ENCODE data around the gene RABGGTA.
"Not testable (repeated sequence)": the region's sequence is repeated elsewhere in the genome, so short reads cannot be mapped to it uniquely, and the experiment has no call there.

RABGGTA gene

GRCh38 chr14:24260026-24260779 is 11.2 kb downstream of the RABGGTA start:
- DNase-seq: no peak

- no peak for DNase-seq
Measured at GRCh38 chr14:24259282-24260025, 11.9 kb downstream of the RABGGTA start.

DNA sequence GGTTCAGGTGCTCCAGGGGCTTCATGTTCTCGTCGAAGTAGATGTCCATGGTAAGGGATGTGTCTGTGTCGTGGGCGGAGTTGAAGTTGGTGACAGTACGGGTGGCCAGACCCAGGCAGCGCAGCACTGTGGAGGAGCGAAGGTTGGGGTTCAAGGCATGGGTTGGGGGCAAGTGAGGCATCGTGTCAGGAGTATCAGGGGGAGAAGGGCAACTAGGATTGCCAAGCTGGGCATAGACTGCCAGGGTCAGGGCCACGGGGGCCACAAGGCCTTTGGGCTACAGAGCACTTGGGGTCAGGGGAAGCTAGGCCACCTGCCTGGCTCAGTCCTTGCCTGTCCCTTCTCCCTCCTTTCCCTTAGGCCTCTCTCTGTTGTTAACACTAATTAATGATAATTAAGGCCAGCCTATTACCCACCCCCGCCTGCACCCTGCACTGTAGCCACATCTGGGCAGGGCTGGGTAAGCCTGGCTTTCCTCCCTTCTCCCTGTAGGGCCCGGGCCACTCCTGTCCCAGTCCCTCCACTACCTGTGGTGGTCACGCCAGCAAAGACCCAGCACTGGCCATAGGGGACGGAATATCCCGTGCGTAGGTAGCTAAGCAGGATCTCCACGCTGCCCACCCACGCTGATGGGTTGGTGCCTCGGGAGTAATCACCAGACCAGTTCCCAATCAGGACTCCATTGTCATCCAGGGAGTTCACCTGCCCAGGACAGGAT is 12.7 kb downstream of the RABGGTA start:
- DNase-seq: no peak

- no peak for DNase-seq
Measured at GRCh38 chr14:24258119-24258518, 13.3 kb downstream of the RABGGTA start.

DNA sequence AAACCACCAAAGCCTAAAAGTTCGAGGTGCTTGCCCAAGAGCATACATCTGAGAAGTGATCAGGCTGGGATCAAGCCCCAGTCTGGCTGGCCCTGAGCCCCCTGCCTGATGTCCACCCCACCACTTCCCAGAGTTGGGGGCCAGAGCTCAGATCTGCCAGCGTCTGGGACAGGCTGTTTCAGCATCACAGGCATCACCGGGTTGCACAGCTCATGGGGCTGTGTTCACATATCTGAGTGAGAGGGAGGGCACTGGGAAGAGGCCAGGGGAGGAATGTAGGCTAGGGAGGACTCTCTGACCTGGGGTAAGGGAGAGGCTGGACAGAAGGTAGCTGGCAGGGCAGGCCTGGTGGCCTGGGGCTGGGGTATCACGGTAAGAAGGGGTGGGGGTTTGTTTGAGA is 14.4 kb downstream of the RABGGTA start:
- no peak for DNase-seq

DNA sequence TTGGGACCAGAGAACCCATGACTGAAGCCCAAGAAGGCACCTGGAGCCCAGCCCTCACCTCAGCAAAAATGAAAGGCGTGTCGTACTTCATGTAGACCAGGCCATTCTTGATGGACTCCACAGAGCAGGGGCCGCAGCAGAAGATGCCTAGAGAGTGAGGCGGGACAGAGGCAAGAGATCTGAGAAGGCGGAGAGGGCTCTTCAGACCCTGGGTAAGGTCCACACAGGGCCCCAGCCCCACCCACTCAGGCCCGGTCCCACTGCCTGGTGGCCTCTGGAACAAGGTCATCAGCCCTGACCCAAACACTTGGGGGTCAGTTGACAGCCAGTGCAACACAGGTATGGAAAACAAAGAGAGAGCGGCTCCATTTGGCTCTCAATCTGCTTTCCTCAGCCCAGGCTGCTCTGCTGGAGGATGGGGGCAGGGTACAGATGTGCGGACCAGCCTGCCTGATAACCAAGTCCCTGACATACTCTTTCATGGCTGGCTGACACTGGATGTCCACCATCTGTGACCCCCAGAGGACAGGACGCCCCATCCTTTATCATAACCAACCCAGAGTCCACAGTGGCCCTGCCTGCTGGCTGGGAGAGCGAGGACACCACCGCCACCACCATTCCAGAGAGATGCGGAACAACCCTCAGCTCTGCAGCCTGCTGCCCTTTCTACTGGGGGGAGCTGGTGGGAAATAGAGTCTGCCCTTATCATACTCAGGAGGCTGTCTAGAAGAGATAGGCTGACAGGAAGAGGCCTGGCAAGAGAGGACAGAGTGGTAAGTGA is 15.3 kb downstream of the RABGGTA start:
- DNase-seq: no peak

- DNase-seq: no peak
Measured at GRCh38 chr14:24255438-24255837, 16.0 kb downstream of the RABGGTA start.

- DNase-seq: no peak
Measured at GRCh38 chr14:24254630-24255392, 16.6 kb downstream of the RABGGTA start.

- no peak for DNase-seq
Measured at GRCh38 chr14:24253936-24254335, 17.5 kb downstream of the RABGGTA start.

- no peak for DNase-seq
Measured at GRCh38 chr14:24252289-24253124, 18.9 kb downstream of the RABGGTA start.

DNA sequence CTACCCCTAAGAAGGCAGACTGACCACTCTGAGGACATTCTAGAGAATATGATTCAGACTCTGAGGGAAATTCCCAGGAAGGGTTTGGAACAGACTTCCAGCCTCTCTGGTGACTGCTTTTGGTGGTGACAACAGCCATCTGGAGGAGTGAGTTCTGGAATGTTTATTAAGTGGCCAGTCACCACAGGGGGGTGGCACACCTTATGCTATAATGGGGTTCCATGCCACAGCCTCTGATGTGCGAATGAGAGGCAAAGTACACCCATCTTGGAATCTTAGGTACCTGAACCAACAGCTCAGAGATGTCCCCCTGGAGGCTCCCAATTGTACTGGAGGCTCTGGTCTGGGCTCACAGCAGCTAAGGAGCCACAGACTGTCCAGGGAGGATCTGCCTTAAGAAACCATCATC is 19.5 kb downstream of the RABGGTA start:
- DNase-seq: no peak

DNA sequence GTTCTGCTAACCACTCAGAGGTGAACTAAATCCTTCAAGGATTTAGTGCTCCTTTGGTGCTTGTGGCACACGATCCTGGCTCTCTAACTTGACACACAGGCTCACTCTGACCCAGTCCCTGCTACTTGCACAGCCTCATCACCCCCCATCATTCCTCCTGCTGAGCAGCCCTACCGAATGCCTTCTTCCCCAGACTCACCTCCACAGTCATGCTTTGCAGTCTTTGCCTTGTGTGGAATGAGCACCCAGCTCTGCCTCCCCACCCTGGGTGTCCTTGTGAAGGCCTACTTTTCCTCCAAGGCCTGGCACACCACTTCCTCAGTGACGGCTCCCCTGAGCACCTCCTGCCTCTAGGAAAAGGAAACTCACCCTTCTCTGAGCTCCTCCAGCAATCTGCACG is 21.0 kb downstream of the RABGGTA start:
- DNase-seq: no peak

DNA sequence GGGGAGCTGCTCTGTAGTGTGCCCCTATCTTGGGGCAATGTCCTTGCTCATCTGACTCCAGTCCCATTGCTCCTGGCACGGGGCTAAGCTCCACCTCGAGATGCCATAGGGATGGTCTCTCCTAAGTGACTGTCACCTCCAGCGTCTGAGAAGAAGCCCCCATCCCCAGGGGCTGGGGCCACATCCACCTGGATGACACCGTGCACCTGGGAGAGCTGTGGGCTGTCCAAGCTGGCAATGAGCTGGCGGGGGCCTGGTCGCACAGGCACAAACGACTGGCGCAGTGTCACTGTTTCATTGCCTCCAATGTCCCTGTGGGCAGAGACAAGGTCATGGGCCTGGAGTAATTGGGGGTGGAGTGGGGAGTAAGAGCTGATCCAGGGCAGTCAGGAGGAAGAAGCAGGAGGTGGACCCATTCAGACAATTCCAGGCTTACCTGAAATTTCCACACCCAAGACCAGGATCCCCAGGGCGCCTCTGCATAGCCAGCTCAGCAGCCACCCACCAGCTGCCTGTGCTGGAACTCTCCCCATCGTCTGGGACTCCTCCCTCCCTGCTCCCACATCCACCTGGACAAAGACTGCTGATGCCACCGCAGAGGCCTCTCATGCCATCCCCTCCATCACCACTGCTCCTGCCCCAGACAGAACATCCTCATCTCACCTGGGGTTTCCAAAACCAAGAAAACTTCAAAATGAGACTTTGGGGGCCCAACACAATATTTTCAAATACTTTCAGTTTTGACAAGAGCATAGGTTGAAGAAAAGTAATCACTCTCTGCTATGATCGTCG is 22.0 kb downstream of the RABGGTA start:
- no peak for DNase-seq

- DNase-seq: peak; percentile 30
Measured at GRCh38 chr14:24247422-24247821, 24.0 kb downstream of the RABGGTA start.

GRCh38 chr14:24246765-24247212 is 24.6 kb downstream of the RABGGTA start:
- peak; percentile 82 for DNase-seq

DNA sequence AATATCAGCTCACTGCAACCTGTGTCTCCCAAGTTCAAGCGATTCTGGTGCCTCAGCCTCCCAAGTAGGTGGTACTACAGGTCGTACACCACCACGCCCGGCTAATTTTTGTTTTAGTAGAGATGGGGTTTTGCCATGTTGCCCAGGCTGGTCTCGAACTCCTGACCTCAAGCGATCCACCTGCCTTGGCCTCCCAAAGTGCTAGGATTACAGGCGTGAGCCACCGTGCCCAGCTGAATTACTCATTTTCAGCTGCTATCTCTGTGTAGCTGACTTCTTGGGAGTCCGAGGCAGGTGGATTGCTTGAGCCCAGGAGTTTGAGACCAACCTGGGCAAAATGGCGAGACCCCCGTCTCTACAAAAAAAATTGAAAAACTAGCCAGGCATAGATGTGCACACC is 26.0 kb downstream of the RABGGTA start:
- not testable (repeated sequence) for DNase-seq

- no peak for DNase-seq
Measured at GRCh38 chr14:24243336-24243836, 28.0 kb downstream of the RABGGTA start.

DNA sequence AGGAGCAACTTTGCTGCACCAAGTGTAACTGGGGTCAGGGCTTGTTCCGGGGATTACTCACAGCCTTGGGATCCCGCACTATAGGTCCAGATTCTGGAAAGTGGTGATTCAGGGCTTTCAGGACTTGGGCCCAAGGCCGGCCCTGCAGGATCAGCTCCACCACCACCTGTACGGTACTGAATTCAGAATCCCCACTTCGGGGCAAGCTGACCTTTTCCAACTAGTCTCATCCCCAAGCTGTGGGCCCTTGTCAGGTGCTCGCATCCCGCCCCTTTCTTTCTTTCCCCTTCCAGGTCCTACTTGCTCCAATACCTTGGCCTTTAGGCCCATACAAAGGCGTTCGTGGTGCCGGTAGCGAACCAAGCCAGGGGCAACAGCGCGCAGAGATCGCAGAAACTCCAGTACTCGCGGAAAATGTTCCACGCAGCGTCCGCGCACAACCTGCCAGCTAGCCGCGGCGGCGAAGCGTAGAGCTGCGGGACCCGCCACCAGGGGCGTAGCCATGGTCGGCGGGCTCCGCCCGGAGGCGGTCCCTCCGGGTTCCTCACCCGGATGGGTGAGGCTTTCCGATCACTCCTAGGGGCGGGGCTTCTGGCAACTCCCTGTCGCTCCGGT is 29.5 kb downstream of the RABGGTA start:
- peak; percentile 95 for DNase-seq

GRCh38 chr14:24240110-24240918 is 31.1 kb downstream of the RABGGTA start:
- no peak for DNase-seq
